MCF 10A (cell line): ENCODE measurements around the gene HOXA3. TPM values are rescaled to one million over a fixed set of nuclear protein-coding genes. Genes with fewer than 3 reads are reported as not detected.

Experiments used
- BruUV-seq: library from RNA; stranded (reverse); fragments of 400-500 nt; replicated peaks from 2 replicates; lab custom pipeline; 2021; lab: Mats Ljungman, UMichigan
- CTCF ChIA-PET: fragments of 300-600 bp; sonication (Branson Sonifier 250); formaldehyde crosslinking; extraction: SDS; loops from one replicate; lab custom pipeline; 2021; ENCODE audit warnings: antibody characterized with exemption, inconsistent platforms; lab: Yijun Ruan, JAX
- POLR2A ChIA-PET: fragments of 300-600, 350-650 bp; sonication (Branson Sonifier 250); formaldehyde crosslinking; extraction: SDS; loops from one replicate; lab custom pipeline; 2020; ENCODE audit warnings: antibody characterized with exemption, inconsistent platforms; lab: Yijun Ruan, JAX
- DNase-seq: peaks from one replicate; pipeline ENCODE4 v3.0.0-alpha.2; 2018; ENCODE audit not compliant: unreplicated experiment
- H3K27ac Mint-ChIP-seq: one replicate; pipeline ENCODE4 v1.8.0; 2022; ENCODE audit warnings: mild to moderate bottlenecking, low read depth, mixed read lengths; ENCODE audit not compliant: unreplicated experiment
- H3K27me3 Mint-ChIP-seq: one replicate; pipeline ENCODE4 v1.8.0; 2022; ENCODE audit warnings: mixed read lengths; ENCODE audit not compliant: insufficient read depth, unreplicated experiment
- H3K36me3 Mint-ChIP-seq: one replicate; pipeline ENCODE4 v1.8.0; 2022; ENCODE audit warnings: mild to moderate bottlenecking, moderate library complexity, mixed read lengths; ENCODE audit not compliant: insufficient read depth, unreplicated experiment
- H3K4me1 Mint-ChIP-seq: one replicate; pipeline ENCODE4 v1.8.0; 2022; ENCODE audit warnings: mixed read lengths; ENCODE audit not compliant: insufficient read depth, unreplicated experiment
- H3K4me3 Mint-ChIP-seq: one replicate; pipeline ENCODE4 v1.8.0; 2022; ENCODE audit warnings: mild to moderate bottlenecking, moderate library complexity, mixed read lengths; ENCODE audit not compliant: unreplicated experiment
- H3K9me3 Mint-ChIP-seq: one replicate; pipeline ENCODE4 v1.8.0; 2022; ENCODE audit warnings: mixed read lengths; ENCODE audit not compliant: unreplicated experiment
- CTCF ChIP-seq: fragments of 200-600 bp; IDR thresholded peaks from one replicate; pipeline ENCODE4 v1.8.0; 2022; ENCODE audit warnings: antibody characterized with exemption, mild to moderate bottlenecking; ENCODE audit not compliant: unreplicated experiment
- intact Hi-C: fragments of 100-400 bp; cut with micrococcal nuclease; formaldehyde crosslinking; loops from 2 replicates; pipeline ENCODE4 v1.14.1; 2022
- total RNA-seq: library from RNA; stranded (reverse); gene quantifications from 2 replicates; pipeline ENCODE4 v1.2.3, GENCODE V29; 2022

The HOXA3 gene
- total RNA-seq, 1 experiment from 2014 or later, result 8.2 TPM

DNA sequence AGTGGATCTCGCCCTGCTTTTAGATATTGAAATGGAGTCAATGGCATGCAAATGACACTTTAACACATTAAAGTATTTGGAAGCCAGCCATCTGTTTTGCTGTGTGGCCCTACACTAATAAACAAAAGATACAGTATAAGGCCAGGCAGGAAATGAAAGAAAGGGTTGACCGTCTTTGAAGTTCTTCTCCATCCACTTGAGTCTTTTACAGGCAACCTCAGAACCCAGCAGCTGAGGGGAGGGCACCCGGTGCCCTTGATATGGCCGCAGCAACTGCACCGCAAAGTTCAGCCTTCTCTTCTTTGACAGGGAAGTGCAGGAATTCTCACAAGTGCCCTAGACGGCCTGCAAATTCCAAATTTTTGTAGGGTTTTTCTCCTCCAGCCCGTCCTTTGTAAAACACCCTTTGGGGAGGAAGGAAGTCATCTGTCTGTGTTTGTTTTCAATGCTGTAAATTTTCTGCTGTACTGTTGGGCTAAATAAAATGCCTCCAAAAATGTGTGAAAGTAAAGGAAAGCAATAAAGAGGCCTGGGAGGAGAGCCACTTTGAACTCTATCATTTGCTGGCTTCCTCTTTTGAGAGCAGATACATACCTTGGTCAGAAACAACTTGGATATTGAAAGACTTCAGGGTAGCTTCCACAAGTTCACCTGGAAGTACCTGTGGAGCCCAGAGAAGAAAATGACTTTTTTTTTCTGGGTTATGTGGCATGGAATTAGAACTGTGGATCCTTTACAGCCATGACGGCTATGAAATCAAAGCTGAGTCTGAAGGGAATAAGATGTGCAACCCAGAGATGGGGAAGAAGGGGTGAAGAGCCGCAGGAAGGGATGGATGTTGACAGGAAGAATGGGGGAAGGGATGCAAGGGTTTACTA is 60.2 kb downstream of the HOXA3 start:
- Mint-ChIP-seq H3K4me3 (no peak overlapping the region), H3K27me3 (no peaks in the 10 kb centered on the region)

GRCh38 chr7:27091105-27091504 is 61.3 kb downstream of the HOXA3 start:
- no peak for DNase-seq
- intact Hi-C loops, result no loop called here
- BruUV-seq, result no TSS peak
- no peak for TF ChIP-seq CTCF
- no peaks in the 10 kb centered on the region for H3K9me3 Mint-ChIP-seq
- POLR2A ChIA-PET, result interaction anchor here (0.6 to 12.8 kb wide), 5 partner anchors 9 to 234 kb away, joined by 3 to 663 read pairs (median 6); no protein-coding TSS in a partner anchor
- no peak overlapping the region for H3K4me3 Mint-ChIP-seq
- H3K36me3 Mint-ChIP-seq, result peaks cover 7% of the 10 kb centered on the region
- CTCF ChIA-PET, result interaction anchor here (0.8 to 1.5 kb wide), 2 partner anchors 10 kb away, joined by 3 read pairs; no protein-coding TSS in a partner anchor
- H3K27ac Mint-ChIP-seq, result no peak overlapping the region
- peaks cover 14% of the 10 kb centered on the region for H3K4me1 Mint-ChIP-seq
- H3K27me3 Mint-ChIP-seq, result no peaks in the 10 kb centered on the region

More for the DNA sequence above, 60.2 kb downstream of the HOXA3 start:
- intact Hi-C loops, result no loop called here
- Mint-ChIP-seq H3K27ac (no peak overlapping the region), H3K36me3 (peaks cover 7% of the 10 kb centered on the region), H3K9me3 (no peaks in the 10 kb centered on the region), H3K4me1 (peaks cover 14% of the 10 kb centered on the region)
- no peak for TF ChIP-seq CTCF
- ChIA-PET POLR2A (interaction anchor here (0.6 to 12.8 kb wide), 7 partner anchors 9 to 235 kb away, joined by 3 to 663 read pairs (median 6); partner anchors contain the start of gene SKAP2), CTCF (interaction anchor here (0.8 to 1.5 kb wide), 3 partner anchors 9 to 405 kb away, joined by 3 to 4 read pairs (median 3); no protein-coding TSS in a partner anchor)
- BruUV-seq, result no TSS peak
- DNase-seq, result no peak

DNA sequence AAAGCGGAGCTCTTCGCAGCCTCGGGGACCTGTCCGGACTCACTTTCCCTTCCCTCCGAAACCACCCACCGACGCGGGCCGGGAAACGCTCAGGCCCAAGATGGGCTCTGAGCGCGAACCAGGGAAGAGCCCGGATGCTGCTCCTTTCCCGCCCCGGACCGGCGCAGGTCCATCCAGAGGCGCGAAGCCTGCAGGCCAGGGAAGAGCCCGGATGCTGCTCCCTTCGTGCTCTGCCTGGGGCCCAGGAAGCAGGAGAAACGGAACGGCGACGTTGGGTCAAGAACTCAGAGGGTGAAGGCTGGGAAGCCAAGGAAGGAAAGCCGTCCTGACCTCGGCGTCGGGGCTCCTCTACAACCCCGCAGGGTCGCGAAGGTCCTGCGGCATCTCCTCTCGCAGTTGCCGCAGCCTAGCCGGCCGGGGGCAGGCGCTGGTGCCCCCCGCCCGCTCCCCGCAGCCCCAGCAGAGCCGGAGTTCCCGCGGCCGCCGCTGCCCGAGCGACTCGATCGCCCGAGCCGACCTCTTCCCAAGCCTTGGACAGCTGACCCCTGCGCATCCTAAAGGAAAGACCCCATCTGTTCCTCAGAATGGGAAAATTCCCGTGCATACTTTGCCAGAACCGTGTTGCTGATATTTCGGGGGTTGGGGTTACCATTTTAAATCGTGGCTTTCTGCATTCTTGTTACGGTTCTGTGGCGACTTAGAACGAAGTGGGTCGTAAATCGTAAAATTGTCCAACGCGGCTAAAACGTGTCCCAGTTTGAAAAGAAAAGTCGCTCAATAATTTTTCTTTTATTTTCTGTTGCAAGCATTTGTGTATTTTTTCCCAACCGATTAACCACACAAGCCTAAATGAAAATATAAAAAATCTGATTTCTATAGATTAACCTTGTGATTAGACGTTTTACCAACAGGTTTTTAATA is 64.1 kb downstream of the HOXA3 start:
- ChIA-PET POLR2A (no interaction called here), CTCF (no interaction called here)
- Mint-ChIP-seq H3K36me3 (peaks cover 7% of the 10 kb centered on the region), H3K27me3 (no peaks in the 10 kb centered on the region), H3K9me3 (no peaks in the 10 kb centered on the region), H3K4me1 (peaks cover 2% of the 10 kb centered on the region), H3K4me3 (no peak overlapping the region), H3K27ac (no peak overlapping the region)
- TF ChIP-seq CTCF, result no peak
- BruUV-seq, result no TSS peak
- intact Hi-C loops, result no loop called here
- DNase-seq, result no peak
